Neural progenitor cell (in vitro differentiated cells): ENCODE measurements around the gene MACO1. TPM values are rescaled to one million over a fixed set of nuclear protein-coding genes. Genes with fewer than 3 reads are reported as not detected.
A peak's percentile ranks its signal among the peaks of the same experiment; 100 is the strongest.
"Not testable (repeated sequence)": the region's sequence is repeated elsewhere in the genome, so short reads cannot be mapped to it uniquely, and the experiment has no call there.

ENCODE experiments used
- DNase-seq: peaks from one replicate; pipeline ENCODE4 v3.0.0-alpha.2; 2016; ENCODE audit warnings: low spot score
- H2AFZ ChIP-seq: fragments of 200-600 bp; sonication (generic); replicated peaks from 2 replicates; pipeline ENCODE4 v1.6.1; 2016; ENCODE audit warnings: antibody characterized with exemption
- H3F3A ChIP-seq: fragments of 200-600 bp; sonication (generic); 2 replicates; pipeline ENCODE4 v1.6.1; 2016; ENCODE audit warnings: antibody characterized with exemption, low read depth
- H3K27ac ChIP-seq: fragments of 200-600 bp; sonication (generic); 2 replicates; pipeline ENCODE4 v1.5.1; 2016; ENCODE audit warnings: mild to moderate bottlenecking
- H3K27me3 ChIP-seq: fragments of 200-600 bp; sonication (generic); 2 replicates; pipeline ENCODE4 v1.6.1; 2016; ENCODE audit warnings: mild to moderate bottlenecking, moderate library complexity
- H3K36me3 ChIP-seq: fragments of 200-600 bp; sonication (generic); 2 replicates; pipeline ENCODE4 v1.5.1; 2016
- H3K4me1 ChIP-seq: fragments of 200-600 bp; sonication (generic); 2 replicates; pipeline ENCODE4 v1.6.1; 2016; ENCODE audit warnings: mixed run types
- H3K4me2 ChIP-seq: fragments of 200-600 bp; sonication (generic); 2 replicates; pipeline ENCODE4 v1.6.1; 2016
- H3K4me3 ChIP-seq: fragments of 200-600 bp; sonication (generic); 2 replicates; pipeline ENCODE4 v1.5.1; 2016
- H3K79me2 ChIP-seq: fragments of 200-600 bp; sonication (generic); 2 replicates; pipeline ENCODE4 v1.6.1; 2016; ENCODE audit warnings: low read depth
- H3K9ac ChIP-seq: fragments of 200-600 bp; sonication (generic); 2 replicates; pipeline ENCODE4 v1.6.1; 2016
- H3K9me3 ChIP-seq: fragments of 200-600 bp; sonication (generic); 2 replicates; pipeline ENCODE4 v1.5.1; 2016; ENCODE audit warnings: low read depth
- H4K20me1 ChIP-seq: fragments of 200-600 bp; sonication (generic); 2 replicates; pipeline ENCODE4 v1.6.1; 2016; ENCODE audit warnings: low read depth
- H3K27ac Mint-ChIP-seq: 3 replicates; pipeline ENCODE4 v1.8.0; 2021; ENCODE audit warnings: mixed read lengths
- H3K27me3 Mint-ChIP-seq: 2 replicates; pipeline ENCODE4 v1.8.0; 2022; ENCODE audit warnings: low read depth, mild to moderate bottlenecking, inconsistent platforms, moderate library complexity, mixed read lengths; ENCODE audit not compliant: insufficient read depth
- H3K36me3 Mint-ChIP-seq: 3 replicates; pipeline ENCODE4 v1.8.0; 2021; ENCODE audit warnings: mixed read lengths
- H3K4me1 Mint-ChIP-seq: 3 replicates; pipeline ENCODE4 v1.8.0; 2021; ENCODE audit warnings: mixed read lengths
- H3K4me3 Mint-ChIP-seq: 3 replicates; pipeline ENCODE4 v1.8.0; 2021; ENCODE audit warnings: mild to moderate bottlenecking, moderate library complexity, mixed read lengths
- H3K9me3 Mint-ChIP-seq: 3 replicates; pipeline ENCODE4 v1.8.0; 2020; ENCODE audit warnings: mixed read lengths
- CTCF ChIP-seq: fragments of 200-600 bp; sonication (generic); IDR thresholded peaks from 2 replicates; pipeline ENCODE4 v1.5.1; 2017; ENCODE audit warnings: antibody characterized with exemption, mild to moderate bottlenecking
- EZH2 ChIP-seq: fragments of 200-600 bp; sonication (generic); IDR thresholded peaks from 2 replicates; pipeline ENCODE4 v1.6.1; 2017; ENCODE audit warnings: antibody characterized with exemption, mild to moderate bottlenecking, moderate library complexity
- EZH2phosphoT487 ChIP-seq: fragments of 200-600 bp; sonication (generic); IDR thresholded peaks from 2 replicates; pipeline ENCODE4 v1.6.1; 2017; ENCODE audit warnings: antibody characterized with exemption
- total RNA-seq: library from RNA; depleted of rRNA; stranded (reverse); fragments of >200 nt; gene quantifications from 2 replicates; pipeline ENCODE4 v1.2.3, GENCODE V29; 2015; ENCODE audit warnings: low replicate concordance

Gene MACO1
- total RNA-seq, 1 donor from 2014 or later = 17.7 TPM

- no peak overlapping the region for H3K9ac ChIP-seq
- no peaks in the 10 kb centered on the region for H4K20me1 ChIP-seq
- Mint-ChIP-seq H3K36me3 (peaks cover 4% of the 10 kb centered on the region), H3K27me3 (no peaks in the 10 kb centered on the region), H3K9me3 (peaks cover 4% of the 10 kb centered on the region), H3K4me1 (peaks cover 10% of the 10 kb centered on the region), H3K27ac (no peak overlapping the region), H3K4me3 (no peak overlapping the region)
- no peak for DNase-seq
- H3F3A ChIP-seq = peaks cover 7% of the 10 kb centered on the region
- no peak overlapping the region for H3K4me2 ChIP-seq
- H3K79me2 ChIP-seq = no peaks in the 10 kb centered on the region
- H3K4me3 ChIP-seq = no peak overlapping the region
- TF ChIP-seq CTCF (no peak), EZH2phosphoT487 (no peak), EZH2 (no peak)
- no peaks in the 10 kb centered on the region for H3K27me3 ChIP-seq
- H3K4me1 ChIP-seq = peaks cover 16% of the 10 kb centered on the region
- no peaks in the 10 kb centered on the region for H3K36me3 ChIP-seq
- H3K9me3 ChIP-seq = no peaks in the 10 kb centered on the region
- H3K27ac ChIP-seq = no peak overlapping the region
- no peak overlapping the region for H2AFZ ChIP-seq
These were observed 74.3 kb downstream of the MACO1 start for GRCh38 chr1:25504706-25505595.

- H3K4me1 Mint-ChIP-seq = peaks cover 10% of the 10 kb centered on the region
- Histone ChIP-seq H2AFZ (peak overlapping the region; percentile 55), H4K20me1 (no peaks in the 10 kb centered on the region), H3K4me3 (peak overlapping the region; percentile 40), H3K79me2 (no peaks in the 10 kb centered on the region), H3K27me3 (no peaks in the 10 kb centered on the region), H3K9ac (no peak overlapping the region), H3K27ac (no peak overlapping the region), H3K4me1 (peaks cover 16% of the 10 kb centered on the region), H3K9me3 (no peaks in the 10 kb centered on the region), H3K36me3 (no peaks in the 10 kb centered on the region), H3F3A (peaks cover 6% of the 10 kb centered on the region), H3K4me2 (peak overlapping the region; percentile 79)
- no peaks in the 10 kb centered on the region for H3K27me3 Mint-ChIP-seq
- TF ChIP-seq CTCF (no peak), EZH2phosphoT487 (no peak), EZH2 (no peak)
- no peak overlapping the region for H3K27ac Mint-ChIP-seq
- no peak for DNase-seq
- peaks cover 4% of the 10 kb centered on the region for H3K9me3 Mint-ChIP-seq
- no peak overlapping the region for H3K4me3 Mint-ChIP-seq
- peaks cover 4% of the 10 kb centered on the region for H3K36me3 Mint-ChIP-seq
These were observed 75.1 kb downstream of the MACO1 start for GRCh38 chr1:25505656-25506385.

- Histone ChIP-seq H3K4me3 (peak overlapping the region; percentile 40), H3K4me2 (peak overlapping the region; percentile 79), H2AFZ (peak overlapping the region; percentile 87)
- not testable (repeated sequence) for H3K4me1 ChIP-seq, H3K36me3 ChIP-seq, H3F3A ChIP-seq, H3K79me2 ChIP-seq, H3K9me3 Mint-ChIP-seq, H3K36me3 Mint-ChIP-seq, H3K27me3 ChIP-seq, H3K9ac ChIP-seq, H3K27ac Mint-ChIP-seq, H4K20me1 ChIP-seq, DNase-seq, H3K9me3 ChIP-seq, H3K27ac ChIP-seq, H3K27me3 Mint-ChIP-seq
- H3K4me3 Mint-ChIP-seq = peak overlapping the region; percentile 43
- peaks cover 10% of the 10 kb centered on the region for H3K4me1 Mint-ChIP-seq
These were observed 76.1 kb downstream of the MACO1 start for GRCh38 chr1:25506566-25507463.
